ENCODE results near the gene ABHD16B. TPM values are rescaled to one million over a fixed set of nuclear protein-coding genes. Genes with fewer than 3 reads are reported as not detected.

The ABHD16B gene
- total and polyA plus RNA-seq, 2 of the 13 experiments (the other 11 are each of a cell fraction or from before 2014, with no cell fraction given) = not detected

GRCh38 chr20:63848003-63848911 lies 13.0 kb upstream of the ABHD16B start (continued):
- TF ChIP-seq NFAT5 (CRISPR knock-in tag; IDR thresholded peaks at IDR 0.05) (no peak), TRIM22 (IDR thresholded peaks at IDR 0.05) (no peak), SIX4 (CRISPR knock-in tag; IDR thresholded peaks at IDR 0.05) (no peak), ZNF552 (CRISPR knock-in tag; IDR thresholded peaks at IDR 0.05; ENCODE audit: borderline replicate concordance) (no peak), KLF16 (CRISPR knock-in tag; IDR thresholded peaks at IDR 0.05) (peak in 1 of 2 experiments; percentile 81; a peak in 1 of 4 replicates), ELF3 (CRISPR knock-in tag; IDR thresholded peaks at IDR 0.05) (0 out of 2 replicates have a peak, but pooled peaks have one; percentile 15), GTF2F1 (IDR thresholded peaks at IDR 0.05; ENCODE audit: low read length) (no peak), ZNF790 (CRISPR knock-in tag; IDR thresholded peaks at IDR 0.05; ENCODE audit: borderline replicate concordance) (no peak), ZSCAN9 (CRISPR knock-in tag; IDR thresholded peaks at IDR 0.05; ENCODE audit: borderline replicate concordance) (0 out of 2 replicates have a peak, but pooled peaks have one; percentile 17), ATF2 (CRISPR knock-in tag; IDR thresholded peaks at IDR 0.05) (peak; percentile 20; the same call in 1 of the 2 replicates), RFX1 (IDR thresholded peaks at IDR 0.05) (no peak), MNT (IDR thresholded peaks at IDR 0.05) (no peak), MZF1 (CRISPR knock-in tag; IDR thresholded peaks at IDR 0.05; ENCODE audit: borderline replicate concordance) (no peak), FOSL2 (CRISPR knock-in tag; IDR thresholded peaks at IDR 0.05) (no peak), ZNF563 (CRISPR knock-in tag; IDR thresholded peaks at IDR 0.05) (0 out of 2 replicates have a peak, but pooled peaks have one; percentile 18), PREB (CRISPR knock-in tag; IDR thresholded peaks at IDR 0.05) (no peak), TCF7 (IDR thresholded peaks at IDR 0.05; ENCODE audit: low read depth) (no peak), HOXA3 (CRISPR knock-in tag; IDR thresholded peaks at IDR 0.05) (no peak; the same call in 1 of the 2 replicates), ZNF572 (CRISPR knock-in tag; IDR thresholded peaks at IDR 0.05) (0 out of 2 replicates have a peak, but pooled peaks have one; percentile 13)

All from HepG2 (cell line).